Measurements from ENCODE around the gene TBPL2. TPM values are rescaled to one million over a fixed set of nuclear protein-coding genes. Genes with fewer than 3 reads are reported as not detected.
A peak's percentile ranks its signal among the peaks of the same experiment; 100 is the strongest.

The TBPL2 gene
- total RNA-seq, 1 experiment from 2014 or later, result not detected

DNA sequence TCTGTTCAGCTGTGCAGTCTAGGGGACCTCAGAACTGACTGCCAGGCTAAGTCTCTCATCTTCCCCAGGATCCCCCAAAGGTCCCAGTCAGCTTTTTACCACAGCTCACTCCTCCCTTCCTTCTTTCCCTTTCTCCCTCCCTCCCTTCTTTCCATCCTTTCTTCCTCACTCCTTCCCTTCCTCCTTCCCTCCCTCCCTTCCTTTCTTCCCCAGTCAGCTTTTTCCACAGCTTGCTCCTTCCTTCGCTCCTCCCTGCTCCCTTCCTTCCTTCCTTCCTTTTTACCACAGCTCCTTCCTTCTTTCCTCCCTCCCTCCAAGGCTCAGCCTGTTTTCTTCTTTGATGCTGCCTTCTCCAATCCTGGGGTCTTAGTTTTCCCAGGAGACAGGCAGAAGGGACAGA, 68.0 kb downstream of the TBPL2 start:
- H3K27me3 ChIP-seq (ENCODE audit: insufficient read depth, low read length), result no peaks in the 10 kb centered on the region
- H3K14ac ChIP-seq (ENCODE audit: insufficient read depth, low read length), result no peak overlapping the region
- H3K4me2 ChIP-seq (ENCODE audit: insufficient read depth, insufficient read length, low read length), result no peak overlapping the region
- H3K4me1 ChIP-seq (ENCODE audit: insufficient read depth, low read length), result no peaks in the 10 kb centered on the region
- TF ChIP-seq, protein P1, sequence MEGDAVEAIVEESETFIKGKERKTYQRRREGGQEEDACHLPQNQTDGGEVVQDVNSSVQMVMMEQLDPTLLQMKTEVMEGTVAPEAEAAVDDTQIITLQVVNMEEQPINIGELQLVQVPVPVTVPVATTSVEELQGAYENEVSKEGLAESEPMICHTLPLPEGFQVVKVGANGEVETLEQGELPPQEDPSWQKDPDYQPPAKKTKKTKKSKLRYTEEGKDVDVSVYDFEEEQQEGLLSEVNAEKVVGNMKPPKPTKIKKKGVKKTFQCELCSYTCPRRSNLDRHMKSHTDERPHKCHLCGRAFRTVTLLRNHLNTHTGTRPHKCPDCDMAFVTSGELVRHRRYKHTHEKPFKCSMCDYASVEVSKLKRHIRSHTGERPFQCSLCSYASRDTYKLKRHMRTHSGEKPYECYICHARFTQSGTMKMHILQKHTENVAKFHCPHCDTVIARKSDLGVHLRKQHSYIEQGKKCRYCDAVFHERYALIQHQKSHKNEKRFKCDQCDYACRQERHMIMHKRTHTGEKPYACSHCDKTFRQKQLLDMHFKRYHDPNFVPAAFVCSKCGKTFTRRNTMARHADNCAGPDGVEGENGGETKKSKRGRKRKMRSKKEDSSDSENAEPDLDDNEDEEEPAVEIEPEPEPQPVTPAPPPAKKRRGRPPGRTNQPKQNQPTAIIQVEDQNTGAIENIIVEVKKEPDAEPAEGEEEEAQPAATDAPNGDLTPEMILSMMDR (conservative IDR thresholded peaks at IDR 0.05), result no peak
- no peak for DNase-seq
- no peak overlapping the region for H2BK20ac ChIP-seq (ENCODE audit: low read depth, low read length, poor library complexity, severe bottlenecking)
- H3K9me3 Mint-ChIP-seq, result no peaks in the 10 kb centered on the region
- H3K36me3 Mint-ChIP-seq (ENCODE audit: insufficient read depth in 1 of 3, low read depth in 3 of 3), result peaks cover 14 to 52% (median 44%) of the 10 kb centered on the region in 3 experiments; a peak in 6 of 7 replicates
- no CpG with 5 or more reads among the region's 1 CpG for WGBS (ENCODE audit: extremely low coverage, insufficient read length, low lambda C conversion rate)
- no peaks in the 10 kb centered on the region for H3K79me1 ChIP-seq (ENCODE audit: insufficient read depth, low read depth, low read length, poor library complexity, severe bottlenecking)
- no peak overlapping the region for H2BK15ac ChIP-seq (ENCODE audit: low read depth, low read length)
- H2BK12ac ChIP-seq (ENCODE audit: insufficient read length, low read depth, low read length), result no peak overlapping the region
- no peak overlapping the region for H3K27ac ChIP-seq (ENCODE audit: insufficient read length, low read depth, low read length)
- H3K23ac ChIP-seq (ENCODE audit: insufficient read length, low read depth, low read length), result no peak overlapping the region
- no peak overlapping the region for H3K4ac ChIP-seq (ENCODE audit: low read depth, low read length)
- H3K4me3 Mint-ChIP-seq, result no peak overlapping the region
- no peak overlapping the region for H3K18ac ChIP-seq (ENCODE audit: insufficient read length, low read depth, low read length)
- H3K9me3 ChIP-seq (ENCODE audit: control insufficient read depth, low read depth, low read length), result no peaks in the 10 kb centered on the region
- H4K8ac ChIP-seq (replicated peaks; ENCODE audit: insufficient read length, low read depth, low read length), result no peak overlapping the region
- H3K4me1 Mint-ChIP-seq, result no peaks in the 10 kb centered on the region
- H4K91ac ChIP-seq (ENCODE audit: insufficient read length, low read depth, low read length), result no peak overlapping the region
- H3K9ac ChIP-seq (ENCODE audit: extremely low read depth, insufficient read length, low read length), result no peak overlapping the region
- no peak overlapping the region for H2AK5ac ChIP-seq (ENCODE audit: insufficient read length, low read length)
- no peak overlapping the region for H3T11ph ChIP-seq (ENCODE audit: low read length)
- no peak overlapping the region for H2AFZ ChIP-seq (ENCODE audit: low read length)
- no peak overlapping the region for H2BK120ac ChIP-seq (ENCODE audit: low read depth, low read length, poor library complexity, severe bottlenecking)
- H2BK5ac ChIP-seq (ENCODE audit: insufficient read length, low read length), result no peak overlapping the region
- H3K56ac ChIP-seq (ENCODE audit: insufficient read length, low read depth, low read length), result no peak overlapping the region
- no peak overlapping the region for H4K5ac ChIP-seq (ENCODE audit: insufficient read length, low read depth, low read length)
- H3K79me2 ChIP-seq (ENCODE audit: insufficient read depth, low read length), result no peaks in the 10 kb centered on the region
- no peaks in the 10 kb centered on the region for H3K23me2 ChIP-seq (ENCODE audit: insufficient read length, low read depth, low read length, poor library complexity, severe bottlenecking)
- no peaks in the 10 kb centered on the region for H4K20me1 ChIP-seq (ENCODE audit: control insufficient read depth, insufficient read depth, insufficient read length)
- peak overlapping the region in 1 of 3 experiments; percentile 4; a peak in 3 of 7 replicates for H3K27ac Mint-ChIP-seq
- no peaks in the 10 kb centered on the region for H3K27me3 Mint-ChIP-seq (ENCODE audit: low read depth)
